ENCODE measurements around the gene URB1.

The URB1 gene

DNA sequence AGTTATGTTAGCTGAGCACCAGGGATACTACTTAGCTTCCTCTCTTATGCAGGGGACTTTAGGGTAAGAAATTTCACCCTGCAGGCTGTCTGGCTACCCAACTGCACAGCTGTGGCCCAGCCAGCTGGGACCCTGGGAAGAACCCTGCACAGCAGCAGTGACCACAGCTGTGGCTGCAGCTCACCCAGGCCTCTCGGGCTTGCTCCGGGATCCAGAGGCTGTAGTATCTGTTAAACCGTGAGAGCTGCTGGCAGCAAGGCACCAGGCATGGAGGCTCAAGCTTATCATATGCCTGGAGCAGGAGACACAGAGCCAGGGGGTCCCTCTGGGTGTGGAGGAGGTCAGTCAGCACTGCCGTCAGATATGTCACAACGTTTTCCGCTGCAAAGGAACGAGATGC, 40.3 kb downstream of the URB1 start:
- no peak overlapping the region for H3K4me3 ChIP-seq (ENCODE audit: control insufficient read depth in 1 of 7, extremely low read depth in 1 of 7, insufficient read depth in 4 of 7, low read depth in 2 of 7, low read length in 6 of 7)
- POLR2A ChIA-PET = no interaction called here
- CTCF ChIA-PET = no interaction called here
- no peaks in the 10 kb centered on the region for H3K27me3 ChIP-seq (replicated peaks in 2 of 5; ENCODE audit: control insufficient read depth in 4 of 5, insufficient read depth in 5 of 5, low read length in 4 of 5)
- no peak for DNase-seq
- no peak overlapping the region for H3K27ac ChIP-seq (ENCODE audit: insufficient read depth in 1 of 2, low read depth in 1 of 2, low read length in 2 of 2, poor library complexity in 1 of 2, severe bottlenecking in 2 of 2)
- H3K9me3 ChIP-seq (ENCODE audit: control extremely low read depth in 1 of 5, control insufficient read depth in 4 of 5, insufficient read depth in 2 of 5, low read depth in 1 of 5, low read length in 4 of 5) = peaks cover 0 to under 1% (median 0%) of the 10 kb centered on the region in 5 experiments
- H3K36me3 ChIP-seq (ENCODE audit: control insufficient read depth in 4 of 4, insufficient read depth in 4 of 4, low read length in 3 of 4) = peaks cover 23 to 98% (median 89%) of the 10 kb centered on the region in 4 experiments
- H3K4me1 ChIP-seq (ENCODE audit: control extremely low read depth in 1 of 4, control insufficient read depth in 4 of 4, insufficient read depth in 4 of 4, low read length in 3 of 4) = no peaks in the 10 kb centered on the region
- WGBS (ENCODE audit: insufficient coverage) = 95% methylated on average over 5 of the region's 7 CpGs

DNA sequence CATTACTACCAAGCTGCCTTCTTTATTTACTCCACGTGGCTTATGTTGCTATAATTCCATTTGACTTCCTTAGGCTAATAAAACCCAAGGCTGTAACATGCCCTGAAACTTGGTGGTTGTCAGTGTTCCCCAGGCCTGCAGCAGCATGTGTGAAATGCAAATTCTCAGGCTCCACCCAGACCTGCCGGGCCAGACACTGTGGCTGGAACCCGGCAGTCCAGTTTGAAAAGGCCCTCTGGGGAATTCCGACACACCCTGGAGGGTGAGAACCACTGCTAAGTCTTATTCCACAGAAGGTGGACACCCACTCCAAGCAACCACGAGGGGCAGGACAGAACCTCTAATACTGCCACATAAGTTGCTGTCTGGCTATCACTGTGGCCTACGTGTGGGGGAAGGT, 41.4 kb downstream of the URB1 start:
- ChIA-PET CTCF (no interaction called here), POLR2A (no interaction called here)
- no peak overlapping the region for H3K4me3 ChIP-seq (ENCODE audit: control insufficient read depth in 1 of 7, extremely low read depth in 1 of 7, insufficient read depth in 4 of 7, low read depth in 2 of 7, low read length in 6 of 7)
- H3K36me3 ChIP-seq (ENCODE audit: control insufficient read depth in 4 of 4, insufficient read depth in 4 of 4, low read length in 3 of 4) = peaks cover 27 to 99% (median 92%) of the 10 kb centered on the region in 4 experiments
- WGBS (ENCODE audit: insufficient coverage) = 96% methylated on average over 3 of the region's 6 CpGs
- no peak overlapping the region for H3K27ac ChIP-seq (ENCODE audit: insufficient read depth in 1 of 2, low read depth in 1 of 2, low read length in 2 of 2, poor library complexity in 1 of 2, severe bottlenecking in 2 of 2)
- H3K27me3 ChIP-seq (replicated peaks in 2 of 5; ENCODE audit: control insufficient read depth in 4 of 5, insufficient read depth in 5 of 5, low read length in 4 of 5) = no peaks in the 10 kb centered on the region
- peaks cover 0 to 12% (median 0%) of the 10 kb centered on the region in 5 experiments for H3K9me3 ChIP-seq (ENCODE audit: control extremely low read depth in 1 of 5, control insufficient read depth in 4 of 5, insufficient read depth in 2 of 5, low read depth in 1 of 5, low read length in 4 of 5)
- DNase-seq = no peak
- H3K4me1 ChIP-seq (ENCODE audit: control extremely low read depth in 1 of 4, control insufficient read depth in 4 of 4, insufficient read depth in 4 of 4, low read length in 3 of 4) = no peaks in the 10 kb centered on the region

DNA sequence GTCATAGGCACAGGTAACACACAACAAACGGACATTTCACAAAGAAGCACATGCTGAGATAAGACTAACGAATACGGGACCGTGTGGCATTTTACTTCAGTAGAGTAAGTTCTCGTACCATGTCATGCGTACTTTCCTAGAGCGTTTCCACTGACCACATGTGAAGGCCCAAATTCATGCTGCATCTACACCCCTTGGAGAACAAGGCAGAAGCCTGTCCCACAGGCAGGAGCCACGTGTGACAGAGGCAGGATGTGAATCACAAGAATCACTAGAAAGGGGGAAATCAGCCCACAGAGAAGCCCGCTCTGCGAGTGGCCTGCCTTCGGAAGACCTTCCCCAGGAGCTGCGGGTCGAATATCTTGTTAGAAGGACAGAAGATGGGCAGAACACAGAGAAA, 41.8 kb downstream of the URB1 start:
- no peak for DNase-seq
- Histone ChIP-seq H3K4me3 (ENCODE audit: control insufficient read depth in 1 of 7, extremely low read depth in 1 of 7, insufficient read depth in 4 of 7, low read depth in 2 of 7, low read length in 6 of 7) (no peak overlapping the region), H3K27me3 (replicated peaks in 2 of 5; ENCODE audit: control insufficient read depth in 4 of 5, insufficient read depth in 5 of 5, low read length in 4 of 5) (no peaks in the 10 kb centered on the region), H3K36me3 (ENCODE audit: control insufficient read depth in 4 of 4, insufficient read depth in 4 of 4, low read length in 3 of 4) (peaks cover 30 to 99% (median 92%) of the 10 kb centered on the region in 4 experiments), H3K27ac (ENCODE audit: insufficient read depth in 1 of 2, low read depth in 1 of 2, low read length in 2 of 2, poor library complexity in 1 of 2, severe bottlenecking in 2 of 2) (no peak overlapping the region), H3K9me3 (ENCODE audit: control extremely low read depth in 1 of 5, control insufficient read depth in 4 of 5, insufficient read depth in 2 of 5, low read depth in 1 of 5, low read length in 4 of 5) (peaks cover 0 to 14% (median under 1%) of the 10 kb centered on the region in 5 experiments), H3K4me1 (ENCODE audit: control extremely low read depth in 1 of 4, control insufficient read depth in 4 of 4, insufficient read depth in 4 of 4, low read length in 3 of 4) (no peaks in the 10 kb centered on the region)
- CTCF ChIA-PET = interaction anchor here (0.6 to 1.2 kb wide), 2 partner anchors 15 to 55 kb away, joined by 3 to 5 read pairs; no protein-coding TSS in a partner anchor
- POLR2A ChIA-PET = no interaction called here
- 95% methylated on average over 13 of the region's 13 CpGs for WGBS (ENCODE audit: insufficient coverage)

DNA sequence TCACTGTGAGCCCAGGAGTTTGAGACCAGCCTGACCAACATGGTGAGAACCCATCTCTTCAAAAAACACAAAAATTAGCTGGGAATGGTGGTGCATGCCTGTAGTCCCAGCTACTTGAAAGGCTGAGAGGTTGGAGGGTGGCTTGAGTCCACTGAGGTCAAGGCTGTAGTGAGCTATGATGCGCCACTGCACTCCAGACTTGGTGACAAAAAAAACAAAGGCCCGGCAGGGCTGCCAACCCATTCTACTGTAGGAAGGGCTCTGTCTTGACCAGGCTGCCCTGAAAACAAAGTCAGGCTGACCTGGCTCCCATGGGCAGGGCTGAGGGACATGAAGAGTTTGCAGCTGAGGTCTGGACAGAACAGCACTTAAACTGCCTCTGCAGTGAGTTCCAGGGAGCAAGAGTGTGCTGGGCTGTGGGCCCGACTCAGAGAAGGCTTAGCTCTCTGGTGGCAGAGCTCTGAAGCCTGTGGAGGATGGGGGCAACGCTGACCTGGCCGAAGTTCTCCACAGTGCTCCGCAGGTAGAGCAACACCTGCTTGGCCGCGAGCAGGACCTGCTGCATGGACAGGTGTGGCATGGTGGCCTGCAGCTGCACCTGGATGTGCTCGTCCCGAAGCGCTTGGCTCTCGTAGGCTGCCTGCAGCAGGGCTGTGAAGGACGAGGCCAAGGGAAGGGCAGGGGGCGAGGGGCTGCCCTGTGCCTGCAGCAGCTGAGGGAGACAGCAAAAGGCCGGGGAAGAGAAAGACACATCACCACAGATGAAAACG, 42.4 kb downstream of the URB1 start:
- peaks cover 33 to 99% (median 93%) of the 10 kb centered on the region in 4 experiments for H3K36me3 ChIP-seq (ENCODE audit: control insufficient read depth in 4 of 4, insufficient read depth in 4 of 4, low read length in 3 of 4)
- ChIA-PET CTCF (interaction anchor here (0.6 to 1.2 kb wide), 2 partner anchors 14 to 56 kb away, joined by 3 to 5 read pairs; no protein-coding TSS in a partner anchor), POLR2A (no interaction called here)
- H3K4me1 ChIP-seq (ENCODE audit: control extremely low read depth in 1 of 4, control insufficient read depth in 4 of 4, insufficient read depth in 4 of 4, low read length in 3 of 4) = no peaks in the 10 kb centered on the region
- H3K27me3 ChIP-seq (replicated peaks in 2 of 5; ENCODE audit: control insufficient read depth in 4 of 5, insufficient read depth in 5 of 5, low read length in 4 of 5) = no peaks in the 10 kb centered on the region
- DNase-seq = no peak
- no peak overlapping the region for H3K4me3 ChIP-seq (ENCODE audit: control insufficient read depth in 1 of 7, extremely low read depth in 1 of 7, insufficient read depth in 4 of 7, low read depth in 2 of 7, low read length in 6 of 7)
- WGBS (ENCODE audit: insufficient coverage) = 97% methylated on average over 15 of the region's 16 CpGs
- H3K9me3 ChIP-seq (ENCODE audit: control extremely low read depth in 1 of 5, control insufficient read depth in 4 of 5, insufficient read depth in 2 of 5, low read depth in 1 of 5, low read length in 4 of 5) = peaks cover 0 to 18% (median 7%) of the 10 kb centered on the region in 5 experiments
- H3K27ac ChIP-seq (ENCODE audit: insufficient read depth in 1 of 2, low read depth in 1 of 2, low read length in 2 of 2, poor library complexity in 1 of 2, severe bottlenecking in 2 of 2) = no peak overlapping the region

DNA sequence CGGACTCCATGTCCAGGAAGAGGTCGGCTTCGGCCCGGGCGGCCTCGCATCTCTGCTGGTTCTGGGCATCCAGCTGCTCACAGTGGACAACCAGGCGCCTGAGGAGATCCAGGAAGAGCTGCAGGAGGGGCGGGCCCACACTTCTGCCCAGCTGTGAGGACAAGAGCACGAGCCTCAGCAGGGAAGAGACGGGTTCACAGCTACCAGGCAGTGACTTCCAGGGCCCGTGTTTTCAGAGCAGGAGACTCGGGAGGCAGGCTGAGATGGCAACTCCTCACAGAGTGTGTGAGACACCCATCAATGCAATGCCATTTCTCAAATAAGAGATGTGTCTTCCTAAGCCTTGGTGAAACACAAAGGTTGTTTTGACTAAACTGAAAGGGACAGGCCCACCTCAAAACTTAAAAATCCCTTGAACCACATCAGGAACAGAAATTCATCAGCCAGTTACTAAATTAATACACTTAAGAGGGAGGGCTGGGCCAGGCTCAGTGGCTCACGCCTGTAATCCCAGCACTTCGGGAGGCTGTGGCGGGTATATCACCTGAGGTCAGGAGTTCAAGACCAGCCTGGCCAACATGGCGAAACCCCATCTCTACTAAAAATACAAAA, 43.4 kb downstream of the URB1 start:
- Histone ChIP-seq H3K36me3 (ENCODE audit: control insufficient read depth in 4 of 4, insufficient read depth in 4 of 4, low read length in 3 of 4) (peaks cover 39 to 99% (median 93%) of the 10 kb centered on the region in 4 experiments), H3K4me1 (ENCODE audit: control extremely low read depth in 1 of 4, control insufficient read depth in 4 of 4, insufficient read depth in 4 of 4, low read length in 3 of 4) (no peaks in the 10 kb centered on the region), H3K4me3 (ENCODE audit: control insufficient read depth in 1 of 7, extremely low read depth in 1 of 7, insufficient read depth in 4 of 7, low read depth in 2 of 7, low read length in 6 of 7) (no peak overlapping the region), H3K27ac (ENCODE audit: insufficient read depth in 1 of 2, low read depth in 1 of 2, low read length in 2 of 2, poor library complexity in 1 of 2, severe bottlenecking in 2 of 2) (no peak overlapping the region), H3K27me3 (replicated peaks in 2 of 5; ENCODE audit: control insufficient read depth in 4 of 5, insufficient read depth in 5 of 5, low read length in 4 of 5) (no peaks in the 10 kb centered on the region), H3K9me3 (ENCODE audit: control extremely low read depth in 1 of 5, control insufficient read depth in 4 of 5, insufficient read depth in 2 of 5, low read depth in 1 of 5, low read length in 4 of 5) (peaks cover 0 to 27% (median 15%) of the 10 kb centered on the region in 5 experiments)
- WGBS (ENCODE audit: insufficient coverage) = 96% methylated on average over 13 of the region's 16 CpGs
- no peak for DNase-seq
- ChIA-PET CTCF (interaction anchor here (1.2 kb wide), 1 partner anchor 13 kb away, joined by 3 read pairs; no protein-coding TSS in a partner anchor), POLR2A (no interaction called here)

DNA sequence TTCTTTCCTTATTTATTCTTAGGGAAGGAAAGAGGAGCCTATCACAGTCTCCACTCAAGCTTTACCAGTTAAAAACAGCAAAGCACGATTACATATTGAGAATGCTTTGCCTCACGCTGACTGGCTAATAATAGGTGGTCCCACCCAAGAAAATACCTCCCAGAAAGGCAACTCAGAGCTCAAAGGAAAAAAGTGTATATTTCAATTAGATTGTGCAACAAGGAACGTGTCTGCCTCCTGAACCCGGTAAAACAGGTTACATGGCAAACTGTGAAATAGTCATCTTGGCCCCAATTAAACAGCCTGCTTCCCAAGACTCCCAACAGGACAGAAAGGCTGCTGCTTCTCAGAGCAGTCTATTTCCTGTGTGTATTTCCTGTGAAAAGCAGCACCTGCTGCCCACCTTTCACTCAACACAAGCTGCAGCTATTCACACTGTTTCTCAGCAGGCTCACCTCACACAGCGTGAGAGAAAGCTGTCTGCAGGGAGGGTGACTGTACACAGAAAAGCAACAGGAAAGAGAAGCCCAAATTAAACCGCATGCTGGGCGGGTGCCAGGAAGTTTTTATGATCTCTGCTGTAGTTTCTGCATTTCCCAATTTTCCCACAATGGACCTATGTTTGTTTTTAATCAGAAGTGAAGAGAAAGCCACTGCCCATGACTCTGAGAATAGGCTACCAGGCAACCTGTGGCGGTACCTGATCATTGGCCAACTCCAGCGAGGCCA, 44.0 kb downstream of the URB1 start:
- WGBS (ENCODE audit: insufficient coverage) = 97% methylated on average over 8 of the region's 9 CpGs
- ChIA-PET POLR2A (no interaction called here), CTCF (no interaction called here)
- Histone ChIP-seq H3K27me3 (replicated peaks in 2 of 5; ENCODE audit: control insufficient read depth in 4 of 5, insufficient read depth in 5 of 5, low read length in 4 of 5) (no peaks in the 10 kb centered on the region), H3K9me3 (ENCODE audit: control extremely low read depth in 1 of 5, control insufficient read depth in 4 of 5, insufficient read depth in 2 of 5, low read depth in 1 of 5, low read length in 4 of 5) (peaks cover 0 to 30% (median 18%) of the 10 kb centered on the region in 5 experiments), H3K36me3 (ENCODE audit: control insufficient read depth in 4 of 4, insufficient read depth in 4 of 4, low read length in 3 of 4) (peaks cover 40 to 99% (median 92%) of the 10 kb centered on the region in 4 experiments), H3K27ac (ENCODE audit: insufficient read depth in 1 of 2, low read depth in 1 of 2, low read length in 2 of 2, poor library complexity in 1 of 2, severe bottlenecking in 2 of 2) (no peak overlapping the region), H3K4me3 (ENCODE audit: control insufficient read depth in 1 of 7, extremely low read depth in 1 of 7, insufficient read depth in 4 of 7, low read depth in 2 of 7, low read length in 6 of 7) (no peak overlapping the region), H3K4me1 (ENCODE audit: control extremely low read depth in 1 of 4, control insufficient read depth in 4 of 4, insufficient read depth in 4 of 4, low read length in 3 of 4) (no peaks in the 10 kb centered on the region)
- DNase-seq = no peak
